ENCODE results near the gene MISP3. TPM values are rescaled to one million over a fixed set of nuclear protein-coding genes. Genes with fewer than 3 reads are reported as not detected.

Gene MISP3
- polyA plus RNA-seq, 6 donors from 2014 or later: 0.16 to 0.53 (median 0.20) TPM; not detected in 3

DNA sequence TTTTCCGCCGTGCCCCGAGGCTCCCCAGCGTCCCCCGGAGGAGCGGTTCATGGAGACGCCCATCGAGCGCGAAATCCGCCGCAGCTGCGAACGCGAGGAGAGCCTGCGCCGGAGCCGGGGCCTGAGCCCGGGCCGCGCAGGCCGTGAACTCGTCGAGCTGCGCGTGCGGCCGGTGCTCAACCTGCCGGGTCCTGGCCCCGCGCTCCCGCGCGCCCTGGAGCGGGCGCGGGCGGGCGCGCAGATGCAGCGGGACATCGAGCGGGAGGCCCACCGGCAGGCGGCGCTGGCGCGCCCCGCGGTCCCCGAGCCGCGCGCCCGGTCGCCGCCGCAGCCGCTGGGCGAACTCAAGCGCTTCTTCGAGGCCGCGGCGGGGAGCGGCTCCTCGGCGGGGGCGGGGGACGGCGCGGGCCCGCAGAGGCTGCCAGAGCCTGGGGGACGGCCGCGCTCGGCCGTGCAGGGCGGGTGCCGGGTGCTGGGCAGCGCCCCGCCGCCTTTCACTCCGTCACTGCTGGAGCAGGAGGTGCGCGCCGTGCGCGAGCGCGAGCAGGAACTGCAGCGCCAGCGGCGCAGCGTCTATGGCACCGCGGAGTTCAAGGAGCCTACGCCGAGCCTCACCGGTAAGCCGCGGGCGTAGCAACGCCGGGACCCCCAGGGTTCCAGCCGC, 807 bp downstream of the MISP3 start:
- ATAC-seq (ENCODE audit: low read depth in 2 of 2) (peak; percentile 72 to 75), DNase-seq (peak; percentile 82)
- peak overlapping the region in 1 of 6 donors; percentile 19 for H3K27ac Mint-ChIP-seq
- peaks cover 0 to 10% (median 0%) of the 10 kb centered on the region in 3 donors for H3K27me3 Mint-ChIP-seq
- peaks cover 14 to 29% (median 18%) of the 10 kb centered on the region in 3 donors for H3K4me1 Mint-ChIP-seq
- no peaks in the 10 kb centered on the region for H3K36me3 Mint-ChIP-seq
- H3K9me3 Mint-ChIP-seq: no peaks in the 10 kb centered on the region
- H3K4me3 Mint-ChIP-seq: peak overlapping the region; percentile 84 to 95 (median 90)

DNA sequence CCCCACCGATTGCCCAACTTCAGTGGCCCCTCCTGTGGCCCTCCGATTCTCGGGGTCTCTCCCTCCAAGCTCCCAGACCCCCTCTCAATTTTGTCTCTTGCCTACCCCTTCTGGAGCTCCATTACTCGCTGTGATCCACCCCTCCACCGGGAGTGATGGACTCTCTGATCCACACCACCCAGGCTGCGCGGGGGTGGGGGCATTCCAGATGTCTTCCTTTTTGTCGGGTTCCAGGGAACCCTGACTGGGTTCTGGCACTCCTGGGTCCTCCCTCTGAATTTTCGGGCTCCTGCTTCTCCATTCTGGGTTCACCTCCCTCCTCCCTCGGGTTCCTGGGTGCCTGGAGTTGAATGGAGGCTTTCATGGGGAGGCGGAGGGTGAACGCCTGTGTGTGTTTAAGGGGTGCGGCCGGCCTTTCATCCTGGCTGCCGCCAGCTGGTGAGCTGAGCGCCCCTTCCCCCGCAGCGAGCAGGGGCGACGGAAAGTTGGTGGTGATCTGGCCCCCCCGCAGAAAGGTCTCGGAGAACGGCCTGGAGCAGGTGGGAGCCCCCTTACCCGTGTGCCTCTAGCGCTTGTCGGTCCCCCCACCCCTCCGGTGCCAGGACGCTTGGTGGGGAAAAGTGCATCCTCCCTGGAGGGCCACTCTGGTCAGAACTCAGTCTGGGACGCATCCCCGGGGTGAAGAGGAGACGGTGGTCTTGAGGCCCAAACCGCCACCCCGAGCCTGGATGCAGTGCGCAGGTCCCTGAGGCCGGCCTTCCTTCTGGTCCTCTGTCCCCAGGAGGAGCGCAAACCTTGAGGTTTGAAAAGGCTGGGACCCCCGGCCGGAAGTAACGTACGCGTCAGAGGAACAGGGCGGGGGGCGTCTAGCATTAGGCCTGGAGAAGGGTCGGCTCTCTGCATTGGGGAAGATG, 1.6 kb downstream of the MISP3 start:
- Mint-ChIP-seq H3K36me3 (no peaks in the 10 kb centered on the region), H3K27ac (peak overlapping the region in 5 of 6 donors; percentile 19 to 77 (median 47)), H3K4me3 (peak overlapping the region; percentile 84 to 95 (median 90)), H3K9me3 (no peaks in the 10 kb centered on the region), H3K27me3 (peaks cover 0 to 10% (median 0%) of the 10 kb centered on the region in 3 donors), H3K4me1 (peaks cover 14 to 30% (median 18%) of the 10 kb centered on the region in 3 donors)
- DNase-seq (no peak), ATAC-seq (ENCODE audit: low read depth in 2 of 2) (no peak)

DNA sequence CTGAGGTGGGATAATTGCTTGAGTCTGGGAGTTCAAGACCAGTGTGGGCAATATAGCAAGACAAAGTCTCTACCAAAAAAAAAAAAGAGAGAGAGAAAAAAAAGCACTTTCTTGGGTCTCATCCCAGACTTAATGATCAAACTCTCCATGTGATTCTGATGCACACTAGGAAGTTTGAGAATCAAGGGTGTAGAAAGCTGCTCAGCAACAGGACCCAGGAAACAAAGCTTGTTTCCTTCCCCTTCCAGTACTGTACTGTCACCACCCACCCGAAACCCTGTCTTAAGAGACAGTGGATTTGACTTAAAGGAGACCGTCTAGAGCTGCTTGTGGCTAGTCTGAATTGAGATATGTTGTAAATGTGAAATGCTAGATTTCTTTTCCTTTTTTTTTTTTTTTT, 5.8 kb downstream of the MISP3 start:
- Mint-ChIP-seq H3K27ac (no peak overlapping the region), H3K9me3 (no peaks in the 10 kb centered on the region)

DNA sequence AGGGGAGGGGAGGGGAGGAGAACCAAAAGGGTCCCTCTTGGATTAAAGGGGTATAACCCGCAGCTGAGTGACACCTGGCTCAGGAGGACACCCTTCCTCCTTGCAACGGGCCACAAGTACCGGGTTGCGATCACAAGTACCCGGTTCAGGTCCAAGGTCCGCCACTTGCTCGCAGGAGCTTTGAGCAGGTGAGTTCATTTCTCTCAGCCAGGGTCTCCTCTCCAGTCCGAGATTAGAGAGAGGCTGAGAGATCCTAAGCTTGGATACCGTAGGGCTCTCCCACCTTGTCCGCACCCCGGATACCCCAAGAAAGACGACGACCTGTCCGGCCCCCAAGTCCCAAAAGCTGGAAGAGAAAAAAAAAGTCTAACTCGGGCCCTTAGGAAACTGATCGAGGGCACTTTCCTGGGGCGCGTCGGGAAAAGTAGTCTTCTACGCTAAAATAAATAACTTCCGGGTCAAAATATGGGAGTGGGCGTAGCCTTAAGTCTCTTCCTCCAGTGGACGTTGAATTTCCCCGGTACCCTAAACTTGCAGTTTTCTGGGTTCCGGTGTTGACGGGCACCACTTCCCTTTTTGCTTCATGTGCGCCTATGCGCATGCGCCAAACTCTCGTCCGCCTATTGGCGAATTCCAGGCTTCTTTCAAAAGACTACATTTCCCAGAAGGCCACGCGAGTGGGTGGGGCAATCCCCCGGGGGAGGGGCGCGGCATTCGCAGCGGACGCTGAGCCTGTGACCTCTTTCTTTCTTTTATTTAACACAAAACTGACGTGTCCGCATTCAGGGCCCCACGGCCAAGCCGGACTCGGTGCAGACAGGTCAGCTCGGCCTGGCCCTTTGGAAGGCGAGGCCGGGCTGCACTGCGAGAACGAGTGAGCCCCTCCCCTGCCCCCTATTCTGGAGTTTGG, 8.6 kb downstream of the MISP3 start:
- Mint-ChIP-seq H3K27me3 (no peaks in the 10 kb centered on the region), H3K4me3 (peak overlapping the region; percentile 81 to 97 (median 95)), H3K4me1 (peaks cover 0 to 27% (median 0%) of the 10 kb centered on the region in 3 donors), H3K27ac (peak overlapping the region; percentile 88 to 99 (median 97)), H3K36me3 (no peaks in the 10 kb centered on the region), H3K9me3 (no peaks in the 10 kb centered on the region)
- ATAC-seq (ENCODE audit: low read depth in 2 of 2) (peak; percentile 94 to 95), DNase-seq (peak; percentile 99)

More for the DNA sequence above, 5.8 kb downstream of the MISP3 start:
- Mint-ChIP-seq H3K4me3 (peak overlapping the region in 2 of 8 donors; percentile 63 to 72), H3K36me3 (no peaks in the 10 kb centered on the region), H3K4me1 (peaks cover 14 to 46% (median 18%) of the 10 kb centered on the region in 3 donors), H3K27me3 (peaks cover 0 to 6% (median 0%) of the 10 kb centered on the region in 3 donors)
- no peak for DNase-seq
- ATAC-seq (ENCODE audit: low read depth in 2 of 2): no peak

DNA sequence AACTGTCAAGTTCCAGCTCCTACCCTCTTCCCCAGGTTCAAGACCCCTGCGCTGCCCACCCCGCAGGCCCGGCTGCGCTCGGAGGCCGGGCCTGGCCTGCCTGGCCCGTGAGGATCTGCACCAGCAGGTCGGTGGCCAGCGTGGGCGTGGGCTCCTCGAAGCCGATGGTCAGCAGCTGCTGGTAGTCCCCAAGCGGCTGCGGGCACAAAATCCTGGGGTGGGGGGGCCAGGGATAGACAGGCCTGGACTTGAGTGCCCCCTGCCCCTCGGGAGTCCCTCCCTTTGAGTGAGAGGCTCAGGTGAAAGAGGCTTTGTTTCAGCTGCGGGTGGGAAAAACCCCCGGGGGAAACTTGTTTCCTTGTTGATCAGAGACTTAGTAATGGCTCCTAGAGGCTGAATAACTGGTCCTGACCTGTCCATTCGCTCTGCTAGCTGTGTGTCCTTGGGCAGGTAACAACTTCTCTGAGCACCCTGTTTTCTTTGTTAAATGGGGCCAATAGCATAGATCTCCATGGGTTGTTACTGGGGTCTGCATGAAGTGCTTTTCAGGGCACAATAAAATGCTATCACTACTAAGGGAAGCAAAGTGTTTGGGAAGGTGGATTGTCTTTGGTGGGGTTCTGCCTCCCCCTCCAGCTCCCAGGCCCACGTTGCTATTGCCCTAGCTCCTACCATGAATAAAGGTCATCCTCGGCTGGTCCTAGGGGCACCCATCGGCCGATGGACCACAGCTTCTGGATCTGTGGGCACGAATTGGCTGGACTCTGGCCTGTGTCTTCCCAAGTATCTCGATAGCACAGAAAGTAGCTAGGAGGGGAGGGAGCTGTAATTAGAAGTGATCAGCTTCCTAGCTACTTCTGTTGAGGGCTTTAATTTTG, 9.4 kb downstream of the MISP3 start:
- Mint-ChIP-seq H3K27ac (peak overlapping the region; percentile 88 to 99 (median 97)), H3K4me1 (peaks cover 0 to 27% (median 0%) of the 10 kb centered on the region in 3 donors), H3K9me3 (no peaks in the 10 kb centered on the region), H3K4me3 (peak overlapping the region; percentile 81 to 97 (median 95)), H3K27me3 (no peaks in the 10 kb centered on the region), H3K36me3 (no peaks in the 10 kb centered on the region)
- DNase-seq (peak; percentile 28), ATAC-seq (ENCODE audit: low read depth in 2 of 2) (peak; percentile 8 to 31)

DNA sequence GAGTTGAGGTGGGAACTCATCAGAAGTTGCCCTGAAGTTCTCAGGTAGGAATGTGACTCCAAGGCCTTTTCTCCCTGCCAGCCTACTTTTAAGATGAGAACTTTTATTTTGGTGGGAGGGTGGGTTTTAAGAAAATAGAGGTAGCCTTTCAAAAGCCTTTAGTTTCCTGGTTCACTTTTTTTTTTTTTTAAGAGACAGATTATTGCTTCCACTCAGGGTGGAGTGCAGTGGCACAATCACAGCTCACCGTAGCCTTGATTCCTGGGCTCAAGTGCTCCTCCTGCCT, 10.0 kb downstream of the MISP3 start:
- DNase-seq (no peak), ATAC-seq (ENCODE audit: low read depth in 2 of 2) (no peak)
- H3K27ac Mint-ChIP-seq: peak overlapping the region in 2 of 6 donors; percentile 72 to 88
- H3K36me3 Mint-ChIP-seq: no peaks in the 10 kb centered on the region
- H3K4me3 Mint-ChIP-seq: peak overlapping the region in 7 of 8 donors; percentile 72 to 97 (median 90)
- no peaks in the 10 kb centered on the region for H3K27me3 Mint-ChIP-seq
- no peaks in the 10 kb centered on the region for H3K9me3 Mint-ChIP-seq
- peaks cover 0 to 23% (median 0%) of the 10 kb centered on the region in 3 donors for H3K4me1 Mint-ChIP-seq

DNA sequence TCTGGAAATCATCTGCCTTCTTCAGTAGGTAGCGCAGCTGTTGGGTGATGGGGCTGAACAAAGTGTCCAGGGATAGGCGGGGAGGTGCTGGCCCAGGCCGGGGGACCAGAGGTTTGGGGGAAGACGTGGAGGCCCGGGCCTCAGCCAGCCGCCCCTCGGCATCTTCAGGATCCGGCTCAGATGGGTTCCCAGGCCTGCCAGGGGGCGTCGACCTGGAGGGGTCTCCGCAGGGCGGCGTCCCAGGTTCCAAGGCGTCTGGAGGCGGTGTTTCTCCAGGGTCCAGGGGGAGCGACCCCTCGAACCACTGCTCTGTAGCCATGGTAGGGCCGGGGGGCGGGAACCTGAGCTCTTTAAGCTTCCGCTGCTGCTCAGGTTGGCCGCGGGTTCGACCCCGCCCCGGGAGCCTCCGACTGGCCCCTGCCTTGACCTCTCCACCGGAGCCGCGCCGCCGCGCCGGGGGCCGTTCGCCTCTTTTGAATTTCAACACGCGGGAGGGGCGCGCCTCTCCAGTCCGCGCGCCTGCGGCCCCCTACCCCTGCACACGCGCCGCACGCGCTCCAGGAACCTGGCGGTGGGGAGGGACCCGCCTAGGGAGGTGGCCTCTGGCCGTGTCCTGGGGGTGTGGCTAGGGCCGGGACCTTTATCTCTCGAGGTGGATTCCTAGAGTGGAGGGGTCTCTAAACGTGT, 12.9 kb downstream of the MISP3 start, which contains the start of gene C19orf67:
Gene C19orf67, minus strand, starts transcription at position 475 of the 687 bp plus-strand sequence. Its CDS starts 156 bp downstream, at position 319.
- ATAC-seq (ENCODE audit: low read depth in 2 of 2): no peak
- Mint-ChIP-seq H3K4me3 (peak within 1 kb of the TSS in 2 of 8 donors; percentile 42 to 72), H3K27me3 (no peaks in the 10 kb centered on the region), H3K9me3 (peaks cover 0 to 1% (median 0%) of the 10 kb centered on the region in 7 donors), H3K36me3 (peaks cover 4 to 7% of the 10 kb centered on the region in 2 donors), H3K27ac (peak within 1 kb of the TSS in 1 of 6 donors; percentile 15), H3K4me1 (peaks cover 4 to 20% (median 5%) of the 10 kb centered on the region in 3 donors)
- DNase-seq: no peak

DNA sequence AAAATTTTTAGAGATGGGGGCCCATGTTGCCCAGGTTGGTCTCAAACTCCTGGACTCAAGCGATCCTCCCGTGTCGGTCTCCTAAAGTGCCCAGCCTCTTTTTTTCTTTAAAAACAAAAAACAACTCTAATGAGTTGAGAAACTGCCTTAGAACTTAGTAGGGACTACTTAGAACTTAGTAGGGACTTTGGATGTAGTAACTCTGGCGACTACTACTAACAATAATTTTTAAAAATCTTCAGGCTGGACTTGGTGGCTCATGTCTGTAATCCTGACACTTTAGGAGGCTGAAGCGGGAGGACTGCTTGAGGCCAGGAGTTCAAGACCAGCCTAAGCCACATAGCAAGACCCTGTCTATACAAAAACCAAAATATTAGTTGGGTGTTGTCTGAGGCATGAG, 13.5 kb downstream of the MISP3 start:
- DNase-seq: no peak
- Mint-ChIP-seq H3K4me3 (peak overlapping the region in 1 of 8 donors; percentile 71), H3K27me3 (no peaks in the 10 kb centered on the region), H3K4me1 (peaks cover 4 to 13% (median 5%) of the 10 kb centered on the region in 3 donors), H3K36me3 (peaks cover 4 to 7% of the 10 kb centered on the region in 2 donors), H3K27ac (no peak overlapping the region), H3K9me3 (peaks cover 0 to 1% (median 0%) of the 10 kb centered on the region in 7 donors)
- ATAC-seq (ENCODE audit: low read depth in 2 of 2): no peak

DNA sequence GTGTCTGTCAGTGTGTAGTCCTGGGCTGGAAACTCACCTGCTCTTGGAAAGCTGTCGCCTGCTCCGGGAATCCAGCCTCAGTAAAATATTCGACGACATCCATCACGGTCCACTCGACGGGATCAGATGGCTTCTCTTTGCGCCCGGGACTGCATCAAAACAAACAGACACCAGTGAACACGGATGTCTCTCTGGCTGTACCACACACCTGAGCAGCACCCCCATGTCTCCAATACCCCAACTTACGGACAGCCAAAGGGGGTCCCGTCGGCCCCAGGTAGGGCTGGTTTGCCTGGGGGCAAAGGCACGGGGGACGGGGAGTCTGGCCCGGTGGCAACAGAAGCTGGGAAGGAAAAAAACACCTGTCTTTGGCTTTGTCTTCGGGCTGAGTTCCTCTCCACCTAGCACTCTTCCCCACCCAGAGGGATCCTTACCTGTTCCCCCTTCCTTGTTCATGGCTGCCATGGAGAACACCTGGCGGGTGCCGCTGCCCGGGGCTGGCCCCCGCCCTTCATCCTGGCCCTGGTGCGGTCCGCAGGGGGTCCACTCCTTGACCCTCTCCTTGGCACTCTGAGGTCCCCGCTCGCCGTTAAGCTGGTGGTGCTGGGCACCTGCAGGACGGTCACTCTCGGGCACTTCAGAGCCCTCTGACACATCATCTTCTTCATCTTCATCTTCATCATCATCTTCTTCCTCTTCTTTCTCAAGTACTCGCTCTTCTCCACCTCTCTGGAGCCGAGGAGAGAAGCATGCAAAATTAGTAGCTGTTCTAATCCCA, 16.2 kb downstream of the MISP3 start:
- peak overlapping the region in 3 of 6 donors; percentile 50 to 96 (median 79) for H3K27ac Mint-ChIP-seq
- H3K4me3 Mint-ChIP-seq: peak overlapping the region; percentile 52 to 99 (median 87)
- no peak for DNase-seq
- peaks cover 14 to 18% (median 15%) of the 10 kb centered on the region in 3 donors for H3K4me1 Mint-ChIP-seq
- H3K27me3 Mint-ChIP-seq: no peaks in the 10 kb centered on the region
- no peak for ATAC-seq (ENCODE audit: low read depth in 2 of 2)
- H3K36me3 Mint-ChIP-seq: peaks cover 7 to 8% of the 10 kb centered on the region in 2 donors
- peaks cover 0 to 7% (median 4%) of the 10 kb centered on the region in 7 donors for H3K9me3 Mint-ChIP-seq

DNA sequence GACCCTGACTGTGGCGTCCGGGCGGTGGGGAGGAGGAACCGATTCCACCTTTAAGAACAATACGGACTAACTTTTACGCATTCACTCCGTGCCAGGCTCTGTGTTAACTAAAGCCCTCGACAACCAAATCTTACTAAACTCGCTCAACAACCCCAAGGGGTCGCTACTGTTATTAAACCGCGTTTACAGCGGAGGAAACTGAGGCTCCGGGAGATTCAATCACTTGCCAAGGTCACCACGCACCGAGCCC, 16.8 kb downstream of the MISP3 start:
- peaks cover 0 to 9% (median 4%) of the 10 kb centered on the region in 7 donors for H3K9me3 Mint-ChIP-seq
- ATAC-seq (ENCODE audit: low read depth in 2 of 2) (no peak), DNase-seq (peak; percentile 25)
- peaks cover 7 to 8% of the 10 kb centered on the region in 2 donors for H3K36me3 Mint-ChIP-seq
- H3K4me3 Mint-ChIP-seq: peak overlapping the region; percentile 10 to 99 (median 87)
- peak overlapping the region in 4 of 6 donors; percentile 50 to 96 (median 84) for H3K27ac Mint-ChIP-seq
- H3K4me1 Mint-ChIP-seq: peaks cover 14 to 18% (median 15%) of the 10 kb centered on the region in 3 donors
- no peaks in the 10 kb centered on the region for H3K27me3 Mint-ChIP-seq

Data from naive B cell (primary cell).